Keratinocyte (primary cell): ENCODE measurements around the gene SPOP. TPM values are rescaled to one million over a fixed set of nuclear protein-coding genes. Genes with fewer than 3 reads are reported as not detected.

Source experiments
- DNase-seq: peaks from one replicate; pipeline ENCODE4 v3.0.0-alpha.2; 2011; ENCODE audit warnings: low read depth, missing footprints, low spot score
- FAIRE-seq: peaks from 2 replicates; lab custom pipeline; 2011; peaks lifted over from hg19 to GRCh38; lab: Jason Lieb, UNC
- H2AFZ ChIP-seq: 2 replicates; pipeline ENCODE4 v1.6.0; 2012; ENCODE audit warnings: low read length, control low read depth, inconsistent platforms; ENCODE audit not compliant: control insufficient read depth
- H3K27ac ChIP-seq: 2 replicates; pipeline ENCODE4 v1.5.1; 2011; ENCODE audit warnings: low read length; ENCODE audit not compliant: control insufficient read depth, insufficient read depth
- H3K27me3 ChIP-seq: 3 replicates; pipeline ENCODE4 v1.6.0; 2011; ENCODE audit warnings: low read length; ENCODE audit not compliant: control insufficient read depth, insufficient read depth; ENCODE audit errors: extremely low read depth
- H3K36me3 ChIP-seq, 2 experiments: 2 replicates in 1 of 2; 3 replicates in 1 of 2; pipeline ENCODE4 v1.5.1; 2011; ENCODE audit warnings: low read length in 2 of 2, mild to moderate bottlenecking in 1 of 2; ENCODE audit not compliant: control insufficient read depth in 2 of 2, insufficient read depth in 2 of 2; ENCODE audit errors: extremely low read depth in 1 of 2
- H3K4me1 ChIP-seq: 3 replicates; pipeline ENCODE4 v1.5.1; 2011; ENCODE audit warnings: low read length; ENCODE audit not compliant: control insufficient read depth, insufficient read depth; ENCODE audit errors: extremely low read depth
- H3K4me2 ChIP-seq: 3 replicates; pipeline ENCODE4 v1.6.0; 2011; ENCODE audit warnings: low read depth, low read length; ENCODE audit not compliant: control insufficient read depth, insufficient read depth; ENCODE audit errors: extremely low read depth
- H3K4me3 ChIP-seq, 3 experiments: fragments of 200-600 bp in 1 of 3; sonication (generic) in 1 of 3; 2 replicates in 2 of 3; 3 replicates in 1 of 3; pipeline ENCODE4 v1.5.1; 2011 to 2016; ENCODE audit warnings: low read length in 3 of 3, mild to moderate bottlenecking in 3 of 3, control low read depth in 2 of 3, inconsistent platforms in 1 of 3, low read depth in 1 of 3, mixed read lengths in 1 of 3, mixed run types in 1 of 3, moderate library complexity in 1 of 3; ENCODE audit not compliant: control insufficient read depth in 2 of 3, insufficient read depth in 2 of 3; ENCODE audit errors: extremely low read depth in 1 of 3
- H3K79me2 ChIP-seq: 2 replicates; pipeline ENCODE4 v1.6.0; 2012; ENCODE audit warnings: low read length; ENCODE audit not compliant: control insufficient read depth, insufficient read depth
- H3K9ac ChIP-seq: 3 replicates; pipeline ENCODE4 v1.6.0; 2011; ENCODE audit warnings: low read length; ENCODE audit not compliant: control insufficient read depth, insufficient read depth; ENCODE audit errors: extremely low read depth
- H3K9me1 ChIP-seq: 3 replicates; pipeline ENCODE4 v1.6.0; 2011; ENCODE audit warnings: low read length; ENCODE audit not compliant: control insufficient read depth, insufficient read depth; ENCODE audit errors: extremely low read depth
- H3K9me3 ChIP-seq: 2 replicates; pipeline ENCODE4 v1.5.1; 2012; ENCODE audit warnings: low read depth, low read length; ENCODE audit not compliant: control insufficient read depth
- H4K20me1 ChIP-seq: 3 replicates; pipeline ENCODE4 v1.6.0; 2011; ENCODE audit warnings: low read length; ENCODE audit not compliant: control insufficient read depth, insufficient read depth; ENCODE audit errors: extremely low read depth
- CTCF ChIP-seq, 3 experiments: IDR thresholded peaks in 1 of 3; conservative IDR thresholded peaks in 1 of 3; optimal IDR thresholded peaks in 1 of 3; 2 replicates in 2 of 3; 3 replicates in 1 of 3; pipeline versions ENCODE3 to v1.5.1; 2011; ENCODE audit warnings: low read length in 3 of 3, mild to moderate bottlenecking in 3 of 3, moderate library complexity in 2 of 3, control low read depth in 1 of 3, inconsistent platforms in 1 of 3; ENCODE audit not compliant: insufficient read depth in 2 of 3; ENCODE audit errors: extremely low read depth in 1 of 3
- EZH2 ChIP-seq: IDR thresholded peaks from one replicate; pipeline ENCODE4 v1.6.1; 2012; ENCODE audit warnings: inconsistent platforms, mild to moderate bottlenecking, low read length, moderate library complexity
- dilution Hi-C: fragments of 300-500 bp; cut with MboI; formaldehyde crosslinking; loops from one replicate; pipeline ENCODE4 v1.7.0; 2020; ENCODE audit warnings: low sequenced_read_pairs; ENCODE audit not compliant: extremely low pct_ligation_motif_present
- polyA plus RNA-seq, 5 experiments: library from polyadenylated mRNA; depleted of rRNA in 3 of 5; stranded (reverse) in 3 of 5; stranded (forward) in 1 of 5; unstranded in 1 of 5; fragments of >200 nt; gene quantifications; 1 replicate in 1 of 5; 2 replicates in 3 of 5; 3 replicates in 1 of 5; pipeline versions ENCODE4 v1.2.1 to v1.2.3, GENCODE V29; 2011 to 2012; ENCODE audit warnings: missing spikeins in 2 of 5, low read depth in 1 of 5, low replicate concordance in 1 of 5

Gene SPOP
- polyA plus RNA-seq, 1 donor (not counting 4 experiments of a cell fraction or from before 2014, with no cell fraction given) = 27.5 TPM

DNA sequence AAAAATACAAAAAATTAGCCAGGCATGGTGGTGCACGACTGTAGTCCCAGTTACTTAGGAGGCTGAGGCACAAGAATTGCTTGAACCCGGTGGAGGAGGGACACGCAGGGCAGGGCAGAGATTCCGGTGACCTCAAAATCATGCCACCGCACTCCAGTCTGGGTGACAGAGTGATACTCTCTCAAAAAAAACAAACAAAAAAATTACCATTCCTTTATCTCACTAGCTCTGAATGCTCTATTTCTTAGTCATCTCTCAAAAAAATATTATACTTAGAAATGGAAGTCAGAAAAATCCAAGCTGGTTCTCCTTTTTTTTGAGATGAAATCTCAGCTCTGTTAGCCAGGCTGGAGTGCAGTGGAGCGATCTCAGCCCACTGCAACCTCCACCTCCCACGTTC is 40.8 kb downstream of the SPOP start:
- Histone ChIP-seq H3K27ac (no peak overlapping the region), H3K9ac (no peak overlapping the region), H3K4me2 (no peak overlapping the region), H3K27me3 (no peaks in the 10 kb centered on the region), H3K79me2 (peaks cover 2% of the 10 kb centered on the region), H3K4me3 (no peak overlapping the region), H2AFZ (no peak overlapping the region), H3K36me3 (no peaks in the 10 kb centered on the region), H3K9me1 (peaks cover 3% of the 10 kb centered on the region), H3K9me3 (no peaks in the 10 kb centered on the region), H4K20me1 (no peaks in the 10 kb centered on the region), H3K4me1 (no peaks in the 10 kb centered on the region)
- FAIRE-seq (no peak), DNase-seq (no peak)
- dilution Hi-C loops = no loop called here
- TF ChIP-seq EZH2 (no peak), CTCF (optimal IDR thresholded peaks at IDR 0.05 in 1 of 3, IDR thresholded peaks at IDR 0.05 in 1 of 3, conservative IDR thresholded peaks at IDR 0.05 in 1 of 3; ENCODE audit: extremely low read depth in 1 of 3, insufficient read depth in 2 of 3, low read length in 3 of 3) (no peak)

GRCh38 chr17:49635121-49635520 is 42.8 kb downstream of the SPOP start:
- dilution Hi-C loops = no loop called here

More at GRCh38 chr17:49635121-49635520, 42.8 kb downstream of the SPOP start:
- no peak for FAIRE-seq
- no peak overlapping the region for H3K9ac ChIP-seq
- H3K4me3 ChIP-seq = no peak overlapping the region
- no peaks in the 10 kb centered on the region for H3K9me3 ChIP-seq
- no peak overlapping the region for H2AFZ ChIP-seq
- peaks cover 2% of the 10 kb centered on the region for H3K79me2 ChIP-seq
- H3K27ac ChIP-seq = no peak overlapping the region
- H3K4me2 ChIP-seq = no peak overlapping the region
- H3K9me1 ChIP-seq = peaks cover 3% of the 10 kb centered on the region
- H3K4me1 ChIP-seq = no peaks in the 10 kb centered on the region
- no peak for TF ChIP-seq CTCF (optimal IDR thresholded peaks at IDR 0.05 in 1 of 3, IDR thresholded peaks at IDR 0.05 in 1 of 3, conservative IDR thresholded peaks at IDR 0.05 in 1 of 3; ENCODE audit: extremely low read depth in 1 of 3, insufficient read depth in 2 of 3, low read length in 3 of 3)
- no peak for TF ChIP-seq EZH2
- DNase-seq = no peak
- H3K36me3 ChIP-seq = no peaks in the 10 kb centered on the region
- no peaks in the 10 kb centered on the region for H3K27me3 ChIP-seq
- no peaks in the 10 kb centered on the region for H4K20me1 ChIP-seq
